T-helper 2 cell (primary cell): ENCODE data around the gene KMT2B.
"Not testable (repeated sequence)": the region's sequence is repeated elsewhere in the genome, so short reads cannot be mapped to it uniquely, and the experiment has no call there.

Source experiments
- DNase-seq, 5 experiments: peaks; one replicate each; pipeline versions ENCODE4 v3.0.0 to v3.0.0-alpha.2; 2012 to 2022

KMT2B gene

DNA sequence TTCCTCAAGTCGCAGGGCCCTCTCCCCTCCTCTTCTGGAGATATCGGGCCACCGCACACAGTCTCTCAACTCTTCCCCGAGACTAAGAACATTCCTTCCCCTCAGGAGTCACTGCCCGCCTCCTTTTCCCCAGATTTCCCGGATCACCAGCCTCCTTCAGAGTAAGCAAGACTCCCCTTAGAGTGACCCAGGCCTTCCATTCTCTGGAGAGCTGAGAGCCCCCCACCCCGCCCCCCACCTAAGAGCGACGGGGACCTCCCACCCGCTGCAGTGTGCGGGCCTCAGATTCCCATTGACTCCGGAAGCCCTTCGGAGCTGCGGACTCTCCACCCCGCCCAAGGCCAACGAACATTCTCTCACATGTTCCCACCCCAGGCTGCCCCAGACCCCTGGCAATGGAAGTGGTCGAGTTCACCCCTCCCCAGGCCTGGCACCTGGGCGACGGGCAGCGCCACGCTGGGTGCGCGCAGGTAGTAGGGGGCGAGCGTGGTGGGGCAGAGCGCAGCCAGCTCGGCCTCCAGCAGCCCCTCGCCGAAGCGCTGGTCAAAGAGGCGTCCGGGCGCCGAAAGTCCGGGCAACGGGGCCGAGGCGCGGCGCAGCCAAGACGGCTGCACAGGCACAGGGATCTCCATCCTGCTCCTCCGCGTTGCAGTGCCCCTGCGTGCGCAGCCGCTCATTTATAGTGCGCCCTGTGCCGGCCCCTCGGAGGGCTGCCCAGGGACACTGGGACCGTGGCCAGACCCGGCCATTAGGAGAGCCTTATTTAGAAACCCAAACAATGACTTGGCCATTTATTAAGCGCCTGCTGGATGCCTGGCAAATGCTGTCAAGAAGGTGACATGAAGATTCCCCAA lies 38.8 kb downstream of the KMT2B start, which contains the start of gene HSPB6:
Gene HSPB6 (minus strand): TSS at position 653 of the 854 bp plus-strand sequence. CDS start 21 bp downstream, at position 632.
- no peak for DNase-seq

- no peak for DNase-seq
Observed at GRCh38 chr19:35757231-35757748, 39.5 kb downstream of the KMT2B start.

- peak; percentile 94 to 100 (median 97) for DNase-seq
Observed at GRCh38 chr19:35757749-35758608, 40.2 kb downstream of the KMT2B start, which contains the start of gene PROSER3. Gene PROSER3, plus strand, starts transcription at chr19:35758176. Its CDS starts 40 bp downstream, at chr19:35758216.

- DNase-seq: no peak
Observed at GRCh38 chr19:35759697-35760096, 41.9 kb downstream of the KMT2B start.

- DNase-seq: no peak
Observed at GRCh38 chr19:35760711-35761349, 43.0 kb downstream of the KMT2B start.

GRCh38 chr19:35764432-35765315 lies 46.9 kb downstream of the KMT2B start:
- no peak for DNase-seq

- DNase-seq: no peak
Observed at GRCh38 chr19:35766571-35767104, 48.8 kb downstream of the KMT2B start.

GRCh38 chr19:35767288-35768081 lies 49.7 kb downstream of the KMT2B start:
- DNase-seq: no peak

- DNase-seq: no peak
Observed at GRCh38 chr19:35768082-35768421, 50.2 kb downstream of the KMT2B start.

GRCh38 chr19:35772362-35772761 lies 54.6 kb downstream of the KMT2B start:
- DNase-seq: not testable (repeated sequence)

DNA sequence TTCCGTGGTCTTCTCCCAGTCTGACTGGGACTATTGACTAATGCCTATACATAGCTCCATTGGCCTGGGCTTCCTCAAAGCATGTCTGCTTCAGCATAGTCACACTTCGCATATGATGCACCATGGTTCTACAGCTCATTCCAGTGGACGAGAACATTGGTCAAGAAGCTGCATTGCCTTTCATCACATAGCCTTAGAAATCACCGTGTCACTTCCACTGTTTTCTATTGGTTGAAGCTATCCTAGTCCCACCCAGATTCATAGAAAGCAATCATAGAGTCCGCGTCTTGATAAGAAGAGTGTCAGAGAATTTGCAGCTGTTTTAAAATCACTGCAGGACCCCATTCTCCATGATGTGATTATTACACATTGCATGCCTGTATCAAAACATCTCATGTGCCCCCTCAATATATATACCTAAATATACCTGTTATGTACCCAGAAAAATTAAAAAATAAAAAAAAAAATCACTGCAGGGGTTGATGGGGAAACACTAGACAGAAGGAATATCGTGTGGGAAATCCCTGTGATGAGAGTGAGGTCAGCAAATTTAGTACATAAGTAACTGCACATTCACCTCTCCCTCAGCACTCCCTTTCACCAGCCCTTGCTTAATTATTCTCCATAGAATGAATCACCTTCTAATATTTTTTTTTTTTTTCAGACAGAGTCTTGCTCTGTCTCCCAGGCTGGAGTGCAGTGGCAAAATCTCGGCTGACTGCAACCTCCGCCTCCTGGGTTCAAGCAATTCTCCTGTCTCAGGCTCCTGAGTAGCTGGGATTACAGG lies 55.4 kb downstream of the KMT2B start:
- DNase-seq: no peak

DNA sequence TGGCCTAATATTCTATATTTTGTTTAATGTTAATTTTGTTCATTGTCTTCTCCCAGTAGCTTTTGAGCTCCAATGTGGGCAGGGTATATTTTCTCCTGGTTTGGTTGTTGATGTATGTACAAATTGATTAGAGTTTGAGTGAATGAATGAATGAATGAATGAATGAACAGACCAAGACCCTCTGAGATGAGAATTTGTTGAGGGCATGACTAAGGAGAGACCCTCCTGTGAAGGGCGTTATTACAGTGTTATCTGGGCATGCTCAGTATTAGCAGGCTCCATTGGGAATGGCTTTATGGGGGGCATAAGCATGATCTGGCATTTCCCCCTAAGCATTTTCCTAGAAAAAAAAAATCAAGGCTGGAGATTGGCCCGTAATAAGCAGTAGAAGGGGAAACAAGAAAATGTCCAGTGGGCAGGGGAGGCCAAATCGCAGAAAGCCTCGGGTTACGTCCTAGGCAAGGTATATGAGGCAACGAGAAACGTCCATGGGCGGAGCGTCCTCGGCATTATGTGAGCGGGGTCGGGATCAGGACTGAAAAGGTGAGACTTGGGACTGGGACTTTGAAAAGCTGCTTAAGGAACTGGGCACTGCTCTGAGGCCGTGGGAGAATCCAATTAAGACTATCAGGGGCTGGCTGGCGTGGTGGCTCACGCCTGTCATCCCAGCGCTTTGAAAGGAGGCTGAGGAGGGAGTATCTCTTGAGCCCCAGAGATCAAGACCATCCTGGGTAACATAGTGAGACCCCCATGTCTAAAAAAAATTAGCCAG lies 56.7 kb downstream of the KMT2B start:
- DNase-seq: no peak

GRCh38 chr19:35775046-35775297 lies 57.2 kb downstream of the KMT2B start:
- DNase-seq: no peak

- DNase-seq: peak; percentile 97 to 99 (median 98)
Observed at GRCh38 chr19:35775298-35776101, 57.7 kb downstream of the KMT2B start, which contains the start of gene ARHGAP33. Gene ARHGAP33, plus strand, starts transcription at chr19:35775564. Its CDS starts 95 bp downstream, at chr19:35775659.

- no peak for DNase-seq
Observed at GRCh38 chr19:35776102-35776788, 58.4 kb downstream of the KMT2B start.

DNA sequence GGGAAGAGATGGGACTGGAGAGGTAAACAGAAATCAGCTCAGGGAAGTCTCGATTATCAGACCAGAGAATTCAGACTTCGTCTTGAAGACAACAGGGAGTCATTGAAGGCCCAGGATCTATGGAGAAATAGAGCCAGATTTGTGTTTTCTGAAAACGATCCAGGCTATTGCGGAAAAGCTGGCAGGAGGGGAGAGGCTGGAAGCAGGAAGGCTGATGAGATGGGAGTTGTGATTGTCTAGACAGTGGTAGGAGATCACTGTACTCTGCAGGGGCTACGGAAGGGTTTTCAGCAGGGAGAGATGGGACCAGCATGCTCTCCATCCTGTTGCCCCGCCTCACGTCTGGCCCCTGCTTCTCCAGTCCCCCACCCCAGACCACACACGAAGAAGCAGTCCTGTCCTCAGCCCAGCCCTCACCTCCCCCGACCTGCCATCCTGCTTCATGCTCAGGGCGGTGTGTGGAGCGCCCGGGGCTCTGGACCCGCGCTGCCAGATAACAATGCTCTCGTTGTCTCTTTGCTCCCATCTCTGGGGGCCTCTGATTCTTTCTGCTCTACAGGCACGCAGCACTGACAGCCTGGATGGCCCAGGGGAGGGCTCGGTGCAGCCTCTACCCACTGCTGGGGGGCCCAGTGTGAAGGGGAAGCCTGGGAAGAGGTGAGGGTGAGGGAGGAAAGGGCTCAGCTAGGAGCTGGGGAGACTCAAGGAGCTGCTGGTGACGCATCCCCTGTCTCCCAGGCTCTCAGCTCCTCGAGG lies 59.5 kb downstream of the KMT2B start:
- DNase-seq: no peak

- DNase-seq: no peak
Observed at GRCh38 chr19:35777961-35778360, 60.2 kb downstream of the KMT2B start.
